ENCODE data around the gene DEFB124. TPM values are rescaled to one million over a fixed set of nuclear protein-coding genes. Genes with fewer than 3 reads are reported as not detected.

DEFB124 gene
- total and polyA plus RNA-seq, 2 of the 8 experiments (the other 6 are each of a cell fraction or from before 2014, with no cell fraction given), result not detected

GRCh38 chr20:31496761-31497295 lies 21.9 kb upstream of the DEFB124 start:
- Histone ChIP-seq H2BK5ac (ENCODE audit: low read depth, low read length) (no peak overlapping the region), H3K56ac (replicated peaks; ENCODE audit: insufficient read length, low read depth, low read length) (no peak overlapping the region), H3K14ac (ENCODE audit: insufficient read length) (no peak overlapping the region), H2BK120ac (replicated peaks; ENCODE audit: low read depth, low read length) (no peak overlapping the region), H4K5ac (ENCODE audit: insufficient read length, low read depth, low read length) (no peak overlapping the region), H2BK12ac (ENCODE audit: low read depth, low read length) (no peak overlapping the region), H3K79me2 (ENCODE audit: control insufficient read depth in 1 of 2, insufficient read depth in 2 of 2, low read length in 2 of 2) (no peaks in the 10 kb centered on the region), H2BK20ac (ENCODE audit: low read length) (no peak overlapping the region), H3K9me3 (ENCODE audit: insufficient read depth in 2 of 2, low read depth in 1 of 2, low read length in 1 of 2) (peaks cover 22 to 61% of the 10 kb centered on the region in 2 experiments), H3K79me1 (ENCODE audit: low read depth, low read length) (no peaks in the 10 kb centered on the region), H3K27me3 (replicated peaks in 1 of 4; ENCODE audit: control insufficient read depth in 3 of 4, extremely low read depth in 1 of 4, insufficient read depth in 3 of 4, low read length in 3 of 4) (no peaks in the 10 kb centered on the region), H3K4ac (replicated peaks; ENCODE audit: insufficient read length, low read depth, low read length) (no peak overlapping the region), H2BK15ac (ENCODE audit: low read length) (no peak overlapping the region), H3K4me1 (replicated peaks in 1 of 4; ENCODE audit: control insufficient read depth in 3 of 4, insufficient read depth in 4 of 4, low read length in 3 of 4) (no peaks in the 10 kb centered on the region), H4K91ac (replicated peaks; ENCODE audit: insufficient read length, low read length) (no peak overlapping the region), H3K23ac (ENCODE audit: insufficient read length) (no peak overlapping the region), H2AFZ (ENCODE audit: low read length) (no peak overlapping the region), H3K27ac (ENCODE audit: low read depth, low read length) (no peak overlapping the region), H2AK5ac (ENCODE audit: low read depth, low read length) (no peak overlapping the region), H4K8ac (ENCODE audit: extremely low read depth, insufficient read depth, low read length) (no peak overlapping the region), H3K18ac (ENCODE audit: extremely low read depth, low read length) (no peak overlapping the region), H3K4me3 (ENCODE audit: extremely low read depth in 1 of 4, insufficient read depth in 2 of 4, low read depth in 3 of 4, low read length in 4 of 4) (no peak overlapping the region), H4K20me1 (replicated peaks in 1 of 2; ENCODE audit: control insufficient read depth in 1 of 2, insufficient read depth in 2 of 2, low read length in 2 of 2) (no peaks in the 10 kb centered on the region), H3K23me2 (ENCODE audit: low read depth, low read length) (no peaks in the 10 kb centered on the region), H3K9ac (replicated peaks in 1 of 4; ENCODE audit: extremely low read depth in 1 of 4, low read depth in 3 of 4, low read length in 3 of 4) (no peak overlapping the region), H3K4me2 (ENCODE audit: insufficient read depth in 1 of 2, low read depth in 2 of 2, low read length in 2 of 2) (no peak overlapping the region), H3K36me3 (ENCODE audit: control insufficient read depth in 2 of 4, insufficient read depth in 4 of 4, low read length in 3 of 4) (no peaks in the 10 kb centered on the region)
- POLR2A ChIA-PET (ENCODE audit: partially characterized antibody), result no interaction called here
- CTCF ChIA-PET (ENCODE audit: partially characterized antibody), result no interaction called here
- 89% methylated on average over 15 of the region's 15 CpGs; no CpG with 5 or more reads in 1 of the 2 experiments for WGBS, 2 experiments (ENCODE audit: extremely low coverage in 1 of 2, insufficient coverage in 1 of 2, insufficient read length in 1 of 2, insufficient replicate concordance in 2 of 2, low coverage in 1 of 2, low lambda C conversion rate in 2 of 2, missing lambda C conversion rate in 1 of 2)
- FAIRE-seq (no peak), DNase-seq (ENCODE audit: low read depth in 1 of 2, low spot score in 2 of 2) (no peak)
- no peak for TF ChIP-seq TAF1 (IDR thresholded peaks at IDR 0.05; ENCODE audit: low read depth, low read length)
- no peak for TF ChIP-seq KDM1A (IDR thresholded peaks at IDR 0.05; ENCODE audit: borderline replicate concordance, low read length)
- no peak for TF ChIP-seq JUN (IDR thresholded peaks at IDR 0.05; ENCODE audit: low read depth, low read length)
- TF ChIP-seq CREB1 (IDR thresholded peaks at IDR 0.05), result no peak
- no peak for TF ChIP-seq CBX5 (IDR thresholded peaks at IDR 0.05; ENCODE audit: low read depth, low read length)
